ENCODE measurements around the gene NUDT19. TPM values are rescaled to one million over a fixed set of nuclear protein-coding genes. Genes with fewer than 3 reads are reported as not detected.

NUDT19 gene
- total RNA-seq, 4 donors from 2014 or later = 7.9 to 10.2 (median 9.6) TPM

GRCh38 chr19:32674931-32675719 is 16.5 kb upstream of the NUDT19 start, which contains the start of gene ANKRD27:
Gene ANKRD27, minus strand, starts transcription at chr19:32675180. Its CDS starts 16,165 bp downstream, at chr19:32659015.
- Histone ChIP-seq H3K36me3 (no peaks in the 10 kb centered on the region), H3K27ac (peak within 1 kb of the TSS; percentile 40 to 82 (median 63)), H3K9me3 (no peaks in the 10 kb centered on the region), H3K27me3 (no peaks in the 10 kb centered on the region), H3K4me3 (replicated peaks in 1 of 3) (peak within 1 kb of the TSS; percentile 58 to 99 (median 98)), H3K4me1 (peaks cover 21 to 24% of the 10 kb centered on the region in 2 donors)
- intact Hi-C loops (cut with DNase I) = loop anchor here (10.0 kb wide), 1 partner anchor 90 kb away; the partner anchor contains the start of gene PDCD5
- TF ChIP-seq POLR2A (IDR thresholded peaks at IDR 0.05) (peak in 1 of 2 donors; percentile 83), CTCF (IDR thresholded peaks at IDR 0.05) (peak in 1 of 6 experiments; percentile 20)
- DNase-seq = peak; percentile 98 to 99
- 0 to 1% methylated on average over 10 of the region's 75 CpGs for WGBS, 2 donors

- no peak for TF ChIP-seq CTCF (IDR thresholded peaks at IDR 0.05)
- no peak for TF ChIP-seq POLR2A (IDR thresholded peaks at IDR 0.05)
- peaks cover 17 to 22% of the 10 kb centered on the region in 2 donors for H3K4me1 ChIP-seq
These were observed 15.9 kb upstream of the NUDT19 start, which contains the start of gene RGS9BP for GRCh38 chr19:32675720-32676185. Gene RGS9BP, plus strand, starts transcription at chr19:32675848. Its CDS starts 416 bp downstream, at chr19:32676264.

GRCh38 chr19:32676186-32676894 is 15.3 kb upstream of the NUDT19 start:
- Histone ChIP-seq H3K27me3 (no peaks in the 10 kb centered on the region), H3K9me3 (no peaks in the 10 kb centered on the region), H3K27ac (no peak overlapping the region), H3K4me1 (peaks cover 17 to 22% of the 10 kb centered on the region in 2 donors), H3K36me3 (no peaks in the 10 kb centered on the region), H3K4me3 (replicated peaks in 1 of 3) (peak overlapping the region in 1 of 3 donors; percentile 99)
- 2 to 4% methylated on average over 5 to 30 of the region's 93 CpGs for WGBS, 2 donors
- intact Hi-C loops (cut with DNase I) = loop anchor here (10.0 kb wide), 1 partner anchor 92 kb away; the partner anchor contains the start of gene PDCD5
- TF ChIP-seq CTCF (IDR thresholded peaks at IDR 0.05) = no peak
- TF ChIP-seq POLR2A (IDR thresholded peaks at IDR 0.05) = no peak
- peak; percentile 33 to 39 for DNase-seq

More at GRCh38 chr19:32675720-32676185, 15.9 kb upstream of the NUDT19 start, which contains the start of gene RGS9BP:
- 1 to 9% methylated on average over 10 to 21 of the region's 53 CpGs for WGBS, 2 donors
- H3K27ac ChIP-seq = peak within 1 kb of the TSS; percentile 40 to 82 (median 63)
- no peaks in the 10 kb centered on the region for H3K9me3 ChIP-seq
- H3K4me3 ChIP-seq (replicated peaks in 1 of 3) = peak within 1 kb of the TSS; percentile 58 to 99 (median 98)
- peak; percentile 82 for DNase-seq
- H3K36me3 ChIP-seq = no peaks in the 10 kb centered on the region
- H3K27me3 ChIP-seq = no peaks in the 10 kb centered on the region
- intact Hi-C loops (cut with DNase I) = loop anchor here (10.0 kb wide), 1 partner anchor 91 kb away; the partner anchor contains the start of gene PDCD5

- WGBS, 2 donors = 55 to 57% methylated on average over 8 to 15 of the region's 33 CpGs
- Histone ChIP-seq H3K27me3 (no peaks in the 10 kb centered on the region), H3K4me1 (peaks cover 17 to 22% of the 10 kb centered on the region in 2 donors), H3K36me3 (no peaks in the 10 kb centered on the region), H3K9me3 (no peaks in the 10 kb centered on the region), H3K27ac (no peak overlapping the region), H3K4me3 (replicated peaks in 1 of 3) (peak overlapping the region in 1 of 3 donors; percentile 99)
- TF ChIP-seq CTCF (IDR thresholded peaks at IDR 0.05) (no peak), POLR2A (IDR thresholded peaks at IDR 0.05) (no peak)
- intact Hi-C loops (cut with DNase I) = loop anchor here (10.0 kb wide), 1 partner anchor 92 kb away; the partner anchor contains the start of gene PDCD5
- DNase-seq = no peak
These were observed 14.7 kb upstream of the NUDT19 start for GRCh38 chr19:32676895-32677359.

All from thyroid gland (tissue), 4 donors.